HepG2 (cell line): ENCODE data around the gene RBM34. TPM values are rescaled to one million over a fixed set of nuclear protein-coding genes. Genes with fewer than 3 reads are reported as not detected.

Experiments used
- ATAC-seq: fragments of 200-7000 bp; cut with Tn5 transposase; 3 replicates; pipeline ENCODE4 v1.9.1; 2020; ENCODE audit warnings: mild to moderate bottlenecking, moderate library complexity
- BruUV-seq: library from RNA; stranded (reverse); fragments of 400-500 nt; replicated peaks from 2 replicates; lab custom pipeline; 2021; lab: Mats Ljungman, UMichigan
- CTCF ChIA-PET: fragments of 300-600 bp; formaldehyde crosslinking; extraction: SDS; loops from one replicate; lab custom pipeline; 2021; ENCODE audit warnings: low total read pairs, inconsistent platforms, low intra/inter-chr PET ratio; lab: Yijun Ruan, JAX
- POLR2A ChIA-PET: fragments of 350-600 bp; sonication (Branson Sonifier 250); formaldehyde crosslinking; loops from one replicate; lab custom pipeline; 2020; ENCODE audit warnings: antibody characterized with exemption, inconsistent platforms; lab: Yijun Ruan, JAX
- DNase-seq: peaks from one replicate; pipeline ENCODE4 v3.0.0-alpha.2; 2015; ENCODE audit warnings: low spot score
- FAIRE-seq: peaks from 3 replicates; lab custom pipeline; 2011; peaks lifted over from hg19 to GRCh38; lab: Jason Lieb, UNC
- H2AFZ ChIP-seq: one replicate; pipeline ENCODE4 v1.6.1; 2011; ENCODE audit warnings: low read length, inconsistent platforms
- H3K27ac ChIP-seq: fragments of 300-600 bp; 3 replicates; pipeline ENCODE4 v1.8.0; 2011; ENCODE audit warnings: mixed run types, mild to moderate bottlenecking, mixed read lengths, low read length, inconsistent platforms; ENCODE audit not compliant: insufficient read depth; ENCODE audit errors: extremely low read length
- H3K27me3 ChIP-seq, 2 experiments: fragments of 200-600 bp in 1 of 2; 2 replicates in 1 of 2; 3 replicates in 1 of 2; pipeline versions ENCODE4 v1.6.0 to v1.8.0; 2011; ENCODE audit warnings: low read length in 2 of 2, mild to moderate bottlenecking in 2 of 2, moderate library complexity in 2 of 2, inconsistent platforms in 1 of 2; ENCODE audit not compliant: insufficient read depth in 2 of 2, control insufficient read depth in 1 of 2
- H3K36me3 ChIP-seq, 2 experiments: fragments of 200-600 bp in 1 of 2; replicated peaks in 1 of 2; 2 replicates in 1 of 2; 3 replicates in 1 of 2; pipeline versions ENCODE4 v1.5.1 to v1.8.0; 2011; ENCODE audit warnings: low read length in 2 of 2, inconsistent platforms in 1 of 2; ENCODE audit not compliant: insufficient read depth in 2 of 2, control insufficient read depth in 1 of 2
- H3K4me1 ChIP-seq: 2 replicates; pipeline ENCODE4 v1.5.1; 2012; ENCODE audit warnings: low read length, inconsistent platforms; ENCODE audit not compliant: insufficient read depth
- H3K4me2 ChIP-seq: 2 replicates; pipeline ENCODE4 v1.6.0; 2011; ENCODE audit warnings: low read depth, low read length, inconsistent platforms
- H3K4me3 ChIP-seq, 3 experiments: fragments of 200-600 bp in 1 of 3; sonication (generic), shearing (Covaris generic) in 1 of 3; replicated peaks in 1 of 3; 2 replicates each; pipeline ENCODE4 v1.5.1; 2011 to 2016; ENCODE audit warnings: low read length in 3 of 3, inconsistent platforms in 2 of 3, low read depth in 2 of 3, mild to moderate bottlenecking in 2 of 3, control low read depth in 1 of 3, mixed read lengths in 1 of 3; ENCODE audit not compliant: insufficient read depth in 1 of 3
- H3K79me2 ChIP-seq: one replicate; pipeline ENCODE4 v1.6.1; 2011; ENCODE audit warnings: low read length, inconsistent platforms; ENCODE audit not compliant: insufficient read depth
- H3K9ac ChIP-seq: 2 replicates; pipeline ENCODE4 v1.6.0; 2011; ENCODE audit warnings: mild to moderate bottlenecking, low read depth, low read length, inconsistent platforms; ENCODE audit not compliant: insufficient read depth
- H3K9me3 ChIP-seq: 2 replicates; pipeline ENCODE4 v1.5.1; 2012; ENCODE audit warnings: mild to moderate bottlenecking, low read length
- H4K20me1 ChIP-seq: 2 replicates; pipeline ENCODE4 v1.6.0; 2011; ENCODE audit warnings: inconsistent platforms, mild to moderate bottlenecking, low read length, moderate library complexity; ENCODE audit not compliant: insufficient read depth
- ATF4 ChIP-seq, 2 experiments: fragments of 450-650 bp in 1 of 2; sonication (generic) in 1 of 2; formaldehyde crosslinking; IDR thresholded peaks; 2 replicates each; pipeline versions ENCODE4 v1.5.0 to v1.8.0; 2020 to 2022; ENCODE audit warnings: mild to moderate bottlenecking in 1 of 2, missing genetic modification reagents in 1 of 2
- CEBPG ChIP-seq: IDR thresholded peaks from 2 replicates; pipeline ENCODE4 v1.6.1; 2016
- FOXA3 ChIP-seq: IDR thresholded peaks from 2 replicates; pipeline ENCODE4 v1.6.1; 2016; ENCODE audit warnings: missing genetic modification reagents, missing compliant biosample characterization
- GATAD2A ChIP-seq: IDR thresholded peaks from 2 replicates; pipeline ENCODE4 v1.6.1; 2016
- HNF4A ChIP-seq: sonication (generic); formaldehyde crosslinking; IDR thresholded peaks from 2 replicates; pipeline ENCODE4 v1.4.0; 2020; ENCODE audit warnings: missing genetic modification reagents
- IKZF1 ChIP-seq: fragments of 450-650 bp; IDR thresholded peaks from 2 replicates; pipeline ENCODE4 v1.7.1; 2016
- NR2C2 ChIP-seq: sonication (generic); formaldehyde crosslinking; IDR thresholded peaks from 2 replicates; pipeline ENCODE4 v1.4.0; 2020; ENCODE audit warnings: missing genetic modification reagents, mild to moderate bottlenecking, moderate library complexity, borderline replicate concordance
- RARA ChIP-seq: IDR thresholded peaks from 2 replicates; pipeline ENCODE4 v1.6.1; 2016; ENCODE audit warnings: missing genetic modification reagents, missing compliant biosample characterization
- RBFOX2 ChIP-seq: fragments of 200-400 bp; formaldehyde crosslinking; IDR thresholded peaks from 2 replicates; pipeline ENCODE4 v1.6.1; 2017; ENCODE audit warnings: low read depth, mild to moderate bottlenecking, low read length
- SOX6 ChIP-seq, 2 experiments: fragments of 450-650 bp in 1 of 2; sonication (generic) in 1 of 2; formaldehyde crosslinking in 1 of 2; IDR thresholded peaks; 2 replicates each; pipeline versions ENCODE4 v1.4.0 to v1.6.1; 2017 to 2020; ENCODE audit warnings: antibody characterized with exemption in 1 of 2, mild to moderate bottlenecking in 1 of 2, missing genetic modification reagents in 1 of 2
- TEF ChIP-seq: sonication (generic); formaldehyde crosslinking; IDR thresholded peaks from 2 replicates; pipeline ENCODE4 v1.5.0; 2020; ENCODE audit warnings: missing genetic modification reagents
- ZSCAN31 ChIP-seq: sonication (generic); formaldehyde crosslinking; IDR thresholded peaks from 2 replicates; pipeline ENCODE4 v1.5.0; 2020; ENCODE audit warnings: low read depth, mild to moderate bottlenecking, missing genetic modification reagents
- WGBS: methylation state at CpG from one replicate; pipeline ENCODE4 v1.1.6; 2017; ENCODE audit warnings: low lambda C conversion rate; 5-methylcytosine and 5-hydroxymethylcytosine counted together
- in situ Hi-C: cut with HindIII; loops from 2 replicates; pipeline ENCODE4 v1.10.0; 2017; ENCODE audit warnings: low pct_unique_long_range_greater_than_20kb; ENCODE audit not compliant: extremely low pct_ligation_motif_present
- intact Hi-C: fragments of 100-400 bp; cut with micrococcal nuclease; formaldehyde crosslinking; loops from one replicate; pipeline ENCODE4 v1.10.0; 2022; ENCODE audit not compliant: unreplicated experiment
- polyA plus RNA-seq, 8 experiments: library from polyadenylated mRNA; depleted of rRNA in 3 of 8; stranded (reverse) in 7 of 8; unstranded in 1 of 8; fragments of >200 nt; fragmentation: Illumina TruSeq in 4 of 8; extraction: Trizol in 4 of 8; gene quantifications; 2 replicates each; pipeline versions ENCODE4 v1.2.1 to v1.2.3, GENCODE V29; 2011 to 2016; ENCODE audit warnings: low read depth in 4 of 8, missing spikeins in 1 of 8, mixed read lengths in 1 of 8; ENCODE audit not compliant: insufficient read depth in 1 of 8
- total RNA-seq, 5 experiments: library from RNA; depleted of rRNA; stranded (reverse); fragments of >200 nt; fragmentation: Illumina TruSeq; extraction: Trizol; gene quantifications; 2 replicates each; pipeline ENCODE4 v1.2.3, GENCODE V29; 2016; ENCODE audit warnings: low read depth in 1 of 5
- TF ChIP-seq, protein P1 (sequence below): sonication (generic); formaldehyde crosslinking; IDR thresholded peaks from 2 replicates; pipeline ENCODE4 v1.4.0; 2020; ENCODE audit warnings: missing genetic modification reagents

Gene RBM34
- total and polyA plus RNA-seq, 2 of the 13 experiments (the other 11 are each of a cell fraction or from before 2014, with no cell fraction given) = 34.7 to 73.0 TPM

- peaks cover 9% of the 10 kb centered on the region; the same call in 1 of the 2 replicates for H3K4me1 ChIP-seq
- H3K27ac ChIP-seq = no peak overlapping the region
- TF ChIP-seq, protein P1, sequence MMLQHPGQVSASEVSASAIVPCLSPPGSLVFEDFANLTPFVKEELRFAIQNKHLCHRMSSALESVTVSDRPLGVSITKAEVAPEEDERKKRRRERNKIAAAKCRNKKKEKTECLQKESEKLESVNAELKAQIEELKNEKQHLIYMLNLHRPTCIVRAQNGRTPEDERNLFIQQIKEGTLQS (CRISPR knock-in tag) = no peak
- TF ChIP-seq SOX6 (IDR thresholded peaks at IDR 0.05) (no peak), SOX6 (CRISPR knock-in tag; IDR thresholded peaks at IDR 0.05) (peak; percentile 35; the same call in 1 of the 2 replicates), RBFOX2 (peak; percentile 24; the same call in 1 of the 2 replicates), ZSCAN31 (no peak), CEBPG (CRISPR knock-in tag) (peak; percentile 59), TEF (CRISPR knock-in tag) (peak; percentile 74; the same call in 1 of the 2 replicates), FOXA3 (CRISPR knock-in tag) (peak; percentile 19; the same call in 1 of the 2 replicates), GATAD2A (CRISPR knock-in tag) (peak; percentile 56), RARA (CRISPR knock-in tag) (peak; percentile 73), IKZF1 (no peak), HNF4A (peak; percentile 28; the same call in 1 of the 2 replicates), NR2C2 (peak; percentile 36; the same call in 1 of the 2 replicates), ATF4 (CRISPR knock-in tag; IDR thresholded peaks at IDR 0.05) (peak in 1 of 2 experiments; percentile 96; a peak in 2 of 4 replicates)
- TF ChIP-seq, all 625 proteins: peak for 10
- Histone ChIP-seq H3K36me3 (peaks cover 25 to 79% of the 10 kb centered on the region in 2 experiments), H3K4me3 (no peak overlapping the region), H3K9me3 (no peaks in the 10 kb centered on the region), H4K20me1 (peaks cover 68% of the 10 kb centered on the region), H3K27me3 (no peaks in the 10 kb centered on the region), H3K4me2 (no peak overlapping the region), H3K9ac (no peak overlapping the region), H2AFZ (no peak overlapping the region), H3K79me2 (peaks cover 36% of the 10 kb centered on the region)
- in situ Hi-C loops (no loop called here), intact Hi-C loops (no loop called here)
- 94% methylated on average over 6 of the region's 6 CpGs for WGBS
- POLR2A ChIA-PET = interaction anchor here (0.6 to 2.2 kb wide), 2 partner anchors 16 to 84 kb away, joined by 3 to 7 read pairs; partner anchors contain the start of gene TOMM20
- BruUV-seq = no TSS peak
- CTCF ChIA-PET = no interaction called here
- FAIRE-seq (no peak), ATAC-seq (no peak), DNase-seq (no peak)
Observed at GRCh38 chr1:235112297-235113182, 48.5 kb downstream of the RBM34 start.
